Hindlimb muscle (tissue), 1 donor: ENCODE results near the gene IMMP2L. TPM values are rescaled to one million over a fixed set of nuclear protein-coding genes. Genes with fewer than 3 reads are reported as not detected.
"Not testable (repeated sequence)": the region's sequence is repeated elsewhere in the genome, so short reads cannot be mapped to it uniquely, and the experiment has no call there.

Source experiments
- DNase-seq: peaks from one replicate; pipeline ENCODE4 v3.0.0-alpha.2; 2013
- polyA plus RNA-seq: library from polyadenylated mRNA; unstranded; fragments of 120-200 nt; gene quantifications from one replicate; pipeline ENCODE4 v1.2.1, GENCODE V29; 2013; ENCODE audit not compliant: insufficient read length

The IMMP2L gene
- polyA plus RNA-seq, 1 donor, result 18.4 TPM

DNA sequence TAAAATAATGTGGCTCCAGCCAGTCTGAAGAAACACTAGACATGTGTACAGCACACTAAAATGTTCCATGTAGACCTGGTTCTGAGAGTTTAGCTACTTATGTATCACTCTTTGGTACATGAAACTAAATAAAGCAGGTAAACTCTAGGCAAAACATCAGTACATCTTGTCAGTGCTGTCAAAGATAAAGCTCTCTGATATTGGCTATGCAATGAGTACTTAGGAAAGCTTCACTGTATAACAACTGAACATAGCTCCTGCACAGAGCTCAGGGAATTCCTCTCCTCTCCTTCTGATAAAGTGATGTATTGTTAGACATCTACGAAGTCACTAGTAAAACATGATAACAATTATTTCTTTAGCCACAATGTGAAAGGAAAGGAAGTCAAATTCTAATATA lies 467.9 kb downstream of the IMMP2L start:
- no peak for DNase-seq

GRCh38 chr7:111093496-111093895 lies 468.8 kb downstream of the IMMP2L start:
- DNase-seq, result no peak

GRCh38 chr7:111092406-111093236 lies 469.7 kb downstream of the IMMP2L start:
- DNase-seq, result peak; percentile 40

DNA sequence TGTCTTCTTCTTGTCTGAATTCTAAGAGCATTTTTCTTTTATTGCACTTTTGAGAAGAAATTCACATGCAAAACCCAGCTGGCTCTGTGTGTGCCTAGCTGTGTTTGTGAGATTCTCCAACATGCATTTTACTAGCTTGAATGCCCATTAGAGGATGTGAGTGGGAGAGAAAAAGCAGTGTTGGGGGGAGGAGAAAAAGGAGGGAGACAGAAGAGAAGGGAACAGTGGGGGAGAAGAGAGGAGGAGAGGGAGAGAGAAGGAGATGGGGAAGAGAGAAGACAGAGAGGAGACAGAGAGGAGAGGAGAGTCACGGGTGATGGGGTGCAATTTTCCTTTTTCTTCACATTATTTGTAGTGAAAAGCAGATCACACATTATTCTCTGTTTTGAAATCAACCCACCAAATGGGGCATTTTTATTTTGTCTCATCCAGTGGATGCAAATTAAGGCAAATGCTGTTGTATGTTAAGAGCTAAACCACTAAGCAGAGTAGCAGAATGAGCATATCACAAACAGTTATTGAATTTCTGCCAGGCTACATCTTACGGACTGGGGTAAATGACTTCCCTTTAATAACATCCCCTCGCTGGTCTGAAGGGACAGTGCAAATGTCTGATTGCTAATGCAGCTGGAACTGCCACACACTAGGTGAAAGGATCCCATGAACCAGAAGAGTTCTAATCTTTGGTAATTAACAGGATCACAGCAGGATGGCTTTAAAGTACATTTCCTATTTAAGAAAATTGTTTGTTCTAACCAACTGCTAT lies 470.5 kb downstream of the IMMP2L start:
- peak; percentile 46 for DNase-seq

DNA sequence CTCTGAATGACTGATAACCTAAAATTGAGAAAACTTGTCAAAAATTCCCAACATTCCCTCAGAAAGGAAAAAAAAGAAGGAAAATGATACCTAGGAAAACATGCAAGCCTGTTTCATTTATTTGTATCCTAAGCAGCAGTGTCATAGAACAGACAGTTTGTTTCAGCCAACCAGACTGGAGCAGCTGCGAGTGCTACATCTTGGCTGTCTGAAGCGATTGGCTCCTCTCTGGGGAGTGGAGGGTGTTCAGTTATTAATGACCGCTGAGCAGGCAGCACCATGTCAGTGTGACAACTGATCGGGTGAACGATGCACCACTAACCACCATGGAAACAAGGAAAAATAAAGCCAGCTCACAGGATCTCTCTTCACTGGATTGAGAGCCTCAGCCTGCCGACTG lies 471.4 kb downstream of the IMMP2L start, which contains the start of gene LRRN3:
LRRN3 (plus strand) TSS at position 282 of the 400 bp plus-strand sequence. CDS start 31,646 bp downstream, outside the sequence.
- peak; percentile 61 for DNase-seq

DNA sequence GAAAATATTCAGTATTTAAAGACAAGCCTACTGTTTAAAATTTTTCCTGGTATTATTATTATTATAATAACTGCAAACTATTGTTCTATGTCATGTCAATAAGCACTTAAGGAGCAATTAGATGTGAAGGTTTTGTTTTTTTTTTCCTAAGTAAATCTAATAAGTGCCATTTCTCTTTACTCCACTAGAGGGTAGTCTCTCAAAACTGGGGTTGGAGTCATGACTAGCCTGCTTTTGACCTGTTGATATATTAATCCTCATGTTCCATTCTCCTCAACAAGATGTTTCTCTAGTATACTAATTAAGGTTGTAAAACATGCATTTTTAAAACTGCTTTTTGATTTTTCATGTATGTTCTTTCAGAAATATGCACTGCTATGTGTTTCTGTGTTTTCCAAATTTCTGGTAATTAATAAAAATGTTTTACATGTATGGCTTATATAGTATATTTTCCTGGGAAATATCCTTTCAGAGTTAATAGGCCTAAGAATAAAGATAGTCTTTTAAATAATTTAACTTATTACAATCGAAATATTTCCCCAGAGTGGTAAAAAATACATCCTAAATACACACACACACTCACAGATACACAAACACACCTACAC lies 472.4 kb downstream of the IMMP2L start:
- DNase-seq, result no peak

GRCh38 chr7:111088328-111088727 lies 474.0 kb downstream of the IMMP2L start:
- no peak for DNase-seq

DNA sequence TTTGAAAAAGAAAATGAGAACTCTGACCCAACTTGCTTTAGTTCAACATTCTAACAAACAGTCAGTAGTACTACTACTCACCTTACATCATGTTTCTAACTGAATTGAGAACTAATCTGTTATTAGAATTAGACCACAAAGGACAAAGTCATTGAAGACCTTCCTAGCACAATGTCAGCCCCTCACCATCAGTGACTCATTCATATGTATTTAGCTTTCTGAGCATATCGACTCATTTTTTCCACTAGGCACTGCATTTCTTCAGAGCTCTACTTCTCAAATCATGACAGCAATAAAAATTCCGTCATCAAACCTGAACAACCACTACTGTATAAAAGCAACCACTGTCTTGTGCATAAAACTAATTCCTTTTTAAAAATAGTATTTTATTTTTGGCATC lies 475.8 kb downstream of the IMMP2L start:
- no peak for DNase-seq

GRCh38 chr7:111085356-111085755 lies 476.9 kb downstream of the IMMP2L start:
- DNase-seq, result no peak

DNA sequence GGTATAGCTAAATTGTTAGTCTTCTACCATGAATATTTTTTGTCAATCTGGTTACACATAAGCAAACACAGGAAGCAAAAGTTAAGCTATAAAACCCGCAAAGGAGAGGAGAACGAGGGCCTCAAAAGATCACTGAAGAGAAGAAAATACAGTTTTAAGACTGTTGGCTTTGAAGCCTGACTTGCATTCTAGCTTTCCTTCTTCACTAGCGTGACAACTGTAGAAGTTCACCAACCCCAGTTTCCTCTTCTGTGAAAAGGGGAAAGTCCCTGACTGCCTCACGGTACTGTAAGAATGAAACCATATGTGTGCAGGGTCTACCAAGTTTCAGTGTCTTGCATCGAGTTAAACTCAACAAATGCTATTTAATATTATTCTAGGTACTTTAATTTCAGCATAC lies 478.9 kb downstream of the IMMP2L start:
- no peak for DNase-seq

DNA sequence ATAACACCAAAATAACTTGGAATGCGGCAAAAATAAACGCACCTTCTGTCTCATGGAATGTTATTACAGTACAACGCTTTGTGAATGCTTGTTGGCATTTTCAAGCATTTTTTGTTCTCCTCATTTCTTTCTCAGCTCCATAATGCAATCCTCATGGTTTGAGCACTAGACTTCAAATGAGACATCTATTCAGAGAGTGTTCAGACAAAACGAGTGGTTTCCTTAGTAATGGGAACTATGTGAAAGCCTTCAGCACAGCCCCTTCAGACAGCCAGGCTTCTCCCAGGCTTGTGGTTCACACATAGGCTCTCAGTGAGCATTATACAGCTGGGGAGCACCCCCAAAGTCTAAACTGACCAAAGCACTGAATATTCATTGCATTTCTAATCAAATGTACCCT lies 479.9 kb downstream of the IMMP2L start:
- no peak for DNase-seq

DNA sequence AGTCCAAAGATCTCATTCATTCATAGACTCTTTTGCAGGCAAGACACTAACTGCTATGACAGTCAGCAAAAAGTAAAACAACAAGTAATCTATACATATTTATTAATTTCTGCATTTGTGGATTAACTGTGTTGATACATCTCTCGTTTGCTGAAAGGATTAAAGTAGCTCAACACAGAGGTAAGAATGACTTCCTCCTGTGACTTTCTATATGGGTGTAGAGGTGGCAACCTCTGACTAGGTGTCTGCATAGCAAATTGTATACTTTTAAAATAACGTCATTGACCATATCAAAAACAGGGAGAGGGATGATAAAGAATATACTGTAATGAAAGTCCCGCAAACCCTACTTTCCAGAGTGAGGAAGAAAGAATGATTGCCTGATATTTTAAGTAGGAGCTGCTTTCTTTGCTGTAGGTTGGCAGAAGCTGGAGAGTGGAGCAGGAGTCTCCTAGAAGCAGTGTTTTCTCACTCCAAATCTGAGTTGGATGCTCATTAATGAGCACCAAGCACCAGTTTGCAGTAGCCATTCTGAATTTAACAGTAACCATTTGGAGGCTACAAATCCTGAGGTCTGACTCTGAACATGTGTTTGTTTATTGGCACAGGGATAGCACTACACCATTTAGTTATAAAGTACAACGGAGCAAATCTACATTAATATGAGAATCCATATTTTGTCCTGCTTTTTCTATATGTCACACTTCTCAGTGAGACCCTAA lies 480.6 kb downstream of the IMMP2L start:
- DNase-seq, result no peak

DNA sequence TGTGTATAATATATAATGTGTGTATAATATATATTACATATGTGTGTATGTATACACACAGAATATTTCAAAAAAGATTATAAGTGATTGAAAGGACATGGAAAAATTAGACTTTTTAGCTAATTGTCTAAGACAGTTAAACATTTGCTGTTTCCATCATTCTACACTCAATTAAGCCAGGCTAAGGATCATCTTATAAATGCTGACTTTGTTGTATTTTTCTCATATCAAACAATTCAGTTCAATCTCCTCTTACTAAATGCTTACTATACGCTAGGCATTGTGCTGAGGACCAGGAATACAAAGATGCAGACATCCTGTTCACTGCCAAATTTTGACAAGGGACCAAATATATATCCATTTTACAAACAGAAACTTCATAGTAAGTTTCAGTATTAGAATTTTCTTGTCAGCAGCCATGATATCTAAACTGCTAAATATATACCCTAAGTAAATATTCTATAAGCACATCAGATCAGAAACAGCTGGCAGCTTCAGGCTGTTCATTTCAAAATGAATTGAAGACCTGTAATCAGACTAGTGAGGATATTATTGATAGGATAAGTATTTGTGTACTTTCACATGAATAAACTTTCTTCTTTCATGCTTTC lies 481.7 kb downstream of the IMMP2L start:
- DNase-seq, result no peak

- DNase-seq, result no peak
These were observed 485.3 kb downstream of the IMMP2L start for GRCh38 chr7:111077001-111077400.

- DNase-seq, result no peak
These were observed 486.1 kb downstream of the IMMP2L start for GRCh38 chr7:111076205-111076604.

- DNase-seq, result no peak
These were observed 486.8 kb downstream of the IMMP2L start for GRCh38 chr7:111075498-111075897.

DNA sequence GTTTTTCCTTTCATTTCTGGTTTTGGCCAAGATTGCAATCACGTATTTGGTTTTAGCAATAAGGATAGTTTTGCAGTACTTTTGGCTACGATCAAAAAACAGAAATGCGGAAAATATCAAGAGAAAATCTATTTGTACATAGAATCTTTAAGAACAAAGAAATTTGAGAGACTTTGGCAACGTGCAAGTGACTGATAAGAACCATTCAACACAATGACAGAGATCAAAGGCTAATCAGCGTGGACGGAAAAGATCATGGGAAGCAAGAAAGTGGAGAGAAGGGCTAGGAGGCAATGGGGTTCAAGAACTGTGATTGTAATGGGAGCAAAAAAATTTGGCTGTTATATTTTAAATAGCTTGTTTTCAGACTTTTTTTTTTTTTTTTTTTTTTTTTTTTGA lies 487.5 kb downstream of the IMMP2L start:
- no peak for DNase-seq

GRCh38 chr7:111074071-111074747 lies 488.1 kb downstream of the IMMP2L start:
- no peak for DNase-seq

DNA sequence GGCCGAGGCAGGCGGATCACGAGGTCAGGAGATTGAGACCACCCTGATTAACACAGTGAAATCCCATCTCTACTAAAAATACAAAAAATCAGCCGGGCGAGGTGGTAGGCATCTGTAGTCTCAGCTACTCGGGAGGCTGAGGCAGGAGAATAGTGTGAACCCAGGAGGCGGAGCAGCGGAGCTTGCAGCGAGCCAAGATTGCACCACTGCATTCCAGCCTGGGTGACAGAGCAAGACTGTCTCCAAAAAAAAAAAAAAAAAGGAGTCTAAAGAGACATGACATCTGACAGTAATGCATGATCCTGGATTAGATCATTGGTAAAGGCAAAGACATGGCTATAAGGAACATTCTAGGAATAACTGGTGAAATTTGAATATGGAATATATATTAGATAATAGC lies 489.6 kb downstream of the IMMP2L start:
- DNase-seq, result not testable (repeated sequence)

DNA sequence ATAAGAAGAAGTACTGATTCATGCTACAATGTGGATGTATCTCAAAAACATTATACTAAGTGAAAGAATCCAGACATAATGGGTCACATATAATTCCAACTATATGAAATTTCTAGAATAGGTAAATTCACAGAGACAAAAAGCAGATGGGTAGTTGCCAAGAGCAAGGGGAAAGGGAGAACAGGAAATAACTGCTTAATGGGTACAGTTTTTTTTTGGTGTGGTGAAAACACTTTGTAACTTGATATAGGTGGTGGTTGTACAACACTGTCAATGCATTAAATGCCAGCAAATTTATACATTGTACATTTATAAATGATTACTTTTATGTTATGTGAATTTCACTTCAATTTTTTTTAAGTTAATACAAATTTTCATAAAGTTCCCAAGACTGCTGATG lies 490.7 kb downstream of the IMMP2L start:
- no peak for DNase-seq

DNA sequence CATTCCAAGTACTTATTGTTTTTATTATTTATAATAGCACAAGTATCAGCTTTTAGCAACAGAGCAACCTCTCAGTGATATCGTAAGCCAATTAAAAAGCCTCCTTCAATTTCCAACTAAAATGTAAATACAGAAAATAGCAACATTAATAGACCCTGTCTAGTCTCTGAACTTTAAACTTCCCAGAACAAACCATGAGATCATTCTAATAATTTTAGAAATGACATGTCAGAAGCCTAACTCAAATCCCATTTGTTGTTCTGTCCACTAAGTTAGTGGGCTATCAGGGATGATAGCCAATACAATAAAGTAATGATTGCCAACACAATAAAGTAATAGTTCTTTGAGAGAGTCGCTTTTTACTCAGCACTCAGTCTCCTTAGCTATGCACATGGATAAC lies 493.7 kb downstream of the IMMP2L start:
- no peak for DNase-seq

DNA sequence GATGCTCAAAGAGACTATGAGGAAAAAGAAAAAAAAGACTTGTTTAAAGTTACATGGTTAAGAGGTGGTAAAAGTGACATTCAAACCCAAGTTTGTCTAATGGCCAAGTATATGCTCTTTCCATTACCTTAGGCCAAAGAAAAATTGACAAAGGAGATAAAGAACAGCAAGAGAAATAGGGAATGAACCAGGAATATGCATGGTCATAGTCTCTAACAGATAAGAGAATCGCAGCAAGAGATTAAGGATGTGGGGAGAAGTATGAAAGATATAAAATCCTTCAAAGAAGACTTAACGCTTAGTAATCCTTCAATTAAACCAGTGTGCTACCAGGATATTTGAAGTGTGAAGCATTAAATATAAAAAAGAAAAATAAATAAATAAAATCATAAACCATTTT lies 494.6 kb downstream of the IMMP2L start:
- DNase-seq, result no peak
